Measurements from ENCODE around the gene VSTM2B.

DNA sequence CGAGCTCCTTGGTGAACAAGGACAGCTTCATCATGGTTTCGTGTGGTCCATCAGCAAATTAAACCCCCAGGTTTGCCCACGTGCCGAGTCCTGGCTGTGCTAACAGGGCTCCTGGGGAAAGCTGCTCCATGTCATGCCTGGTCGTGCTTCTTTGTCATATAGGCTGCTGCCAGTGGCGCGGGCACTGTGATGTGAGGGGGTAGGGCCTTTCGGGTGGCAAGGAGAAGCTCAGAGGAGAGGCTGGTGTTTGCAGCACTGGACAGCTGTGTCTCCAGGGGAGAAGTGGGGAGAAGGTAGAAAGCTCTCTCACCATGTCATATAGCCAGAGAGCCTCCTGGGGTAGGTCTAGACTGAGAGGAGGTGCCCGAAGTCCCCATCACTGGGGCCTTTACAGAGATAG is 13.3 kb downstream of the VSTM2B start:
- TF ChIP-seq EZH2 (IDR thresholded peaks at IDR 0.05): no peak
- TF ChIP-seq CTCF (IDR thresholded peaks at IDR 0.05): no peak
- TF ChIP-seq EZH2phosphoT487 (IDR thresholded peaks at IDR 0.05): no peak
